NB4 (cell line): ENCODE results near the gene UFC1.

Experiments used
- DNase-seq: peaks from one replicate; pipeline ENCODE4 v3.0.0; 2010; ENCODE audit warnings: low read depth
- H3K4me3 ChIP-seq: one replicate; pipeline ENCODE4 v1.5.1; 2011; ENCODE audit warnings: mild to moderate bottlenecking, low read depth, low read length, moderate library complexity
- CTCF ChIP-seq: IDR thresholded peaks from one replicate; pipeline ENCODE4 v1.5.1; 2012; ENCODE audit warnings: low read depth, low read length
- MAX ChIP-seq: IDR thresholded peaks from 2 replicates; pipeline ENCODE4 v1.6.1; 2011; ENCODE audit warnings: low read depth, low read length
- MYC ChIP-seq: IDR thresholded peaks from 2 replicates; pipeline ENCODE4 v1.6.1; 2011; ENCODE audit warnings: low read depth, low read length
- POLR2A ChIP-seq: IDR thresholded peaks from 2 replicates; pipeline ENCODE4 v1.6.1; 2011; ENCODE audit warnings: mild to moderate bottlenecking; ENCODE audit not compliant: insufficient read length; ENCODE audit errors: extremely low read depth

The UFC1 gene

DNA sequence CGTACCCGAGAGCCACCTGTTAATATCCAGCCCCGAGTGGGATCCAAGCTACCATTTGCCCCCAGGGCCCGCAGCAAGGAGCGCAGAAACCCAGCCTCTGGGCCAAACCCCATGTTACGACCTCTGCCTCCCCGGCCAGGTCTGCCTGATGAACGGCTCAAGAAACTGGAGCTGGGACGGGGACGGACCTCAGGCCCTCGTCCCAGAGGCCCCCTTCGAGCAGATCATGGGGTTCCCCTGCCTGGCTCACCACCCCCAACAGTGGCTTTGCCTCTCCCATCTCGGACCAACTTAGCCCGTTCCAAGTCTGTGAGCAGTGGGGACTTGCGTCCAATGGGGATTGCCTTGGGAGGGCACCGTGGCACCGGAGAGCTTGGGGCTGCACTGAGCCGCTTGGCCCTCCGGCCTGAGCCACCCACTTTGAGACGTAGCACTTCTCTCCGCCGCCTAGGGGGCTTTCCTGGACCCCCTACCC is 6.9 kb downstream of the UFC1 start:
- TF ChIP-seq MYC (no peak), CTCF (no peak), MAX (no peak), POLR2A (no peak)
- H3K4me3 ChIP-seq: no peak overlapping the region
- DNase-seq: no peak

- TF ChIP-seq CTCF (no peak), MAX (no peak), MYC (no peak), POLR2A (no peak)
- no peak for DNase-seq
- H3K4me3 ChIP-seq: no peak overlapping the region
Measured at GRCh38 chr1:161161652-161162051, 7.9 kb downstream of the UFC1 start.

DNA sequence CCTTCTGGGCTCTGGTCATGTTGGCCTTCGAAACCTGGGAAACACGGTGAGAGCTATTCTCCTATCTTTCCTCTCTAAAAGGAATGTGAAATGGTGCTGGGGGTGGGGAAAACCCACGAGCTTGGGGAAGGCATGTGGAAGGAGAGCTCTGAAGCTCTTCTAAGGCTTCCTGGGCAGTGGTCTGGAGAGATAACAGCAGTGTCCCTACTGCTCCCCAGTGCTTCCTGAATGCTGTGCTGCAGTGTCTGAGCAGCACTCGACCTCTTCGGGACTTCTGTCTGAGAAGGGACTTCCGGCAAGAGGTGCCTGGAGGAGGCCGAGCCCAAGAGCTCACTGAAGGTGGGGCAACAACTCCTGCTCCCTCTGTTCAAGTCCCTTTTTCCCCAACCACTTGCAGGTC is 8.3 kb downstream of the UFC1 start:
- no peak overlapping the region for H3K4me3 ChIP-seq
- DNase-seq: no peak
- TF ChIP-seq CTCF (no peak), POLR2A (no peak), MAX (no peak), MYC (no peak)

DNA sequence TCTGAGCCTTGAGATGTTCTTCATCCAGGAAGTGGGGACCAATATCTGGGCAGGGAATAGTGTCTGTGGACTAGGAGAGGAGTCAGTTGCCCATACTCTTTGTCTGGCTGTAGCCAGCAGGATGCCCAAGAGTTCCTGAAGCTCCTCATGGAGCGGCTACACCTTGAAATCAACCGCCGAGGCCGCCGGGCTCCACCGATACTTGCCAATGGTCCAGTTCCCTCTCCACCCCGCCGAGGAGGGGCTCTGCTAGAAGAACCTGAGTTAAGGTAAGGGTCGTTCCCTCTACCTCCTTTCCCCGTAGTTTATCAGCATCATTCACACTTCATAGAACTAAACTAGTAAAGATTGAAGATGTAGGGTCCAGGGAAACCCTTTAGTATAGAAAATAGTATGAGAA is 9.0 kb downstream of the UFC1 start:
- no peak overlapping the region for H3K4me3 ChIP-seq
- TF ChIP-seq MYC (no peak), POLR2A (no peak), CTCF (no peak)
- DNase-seq: no peak

DNA sequence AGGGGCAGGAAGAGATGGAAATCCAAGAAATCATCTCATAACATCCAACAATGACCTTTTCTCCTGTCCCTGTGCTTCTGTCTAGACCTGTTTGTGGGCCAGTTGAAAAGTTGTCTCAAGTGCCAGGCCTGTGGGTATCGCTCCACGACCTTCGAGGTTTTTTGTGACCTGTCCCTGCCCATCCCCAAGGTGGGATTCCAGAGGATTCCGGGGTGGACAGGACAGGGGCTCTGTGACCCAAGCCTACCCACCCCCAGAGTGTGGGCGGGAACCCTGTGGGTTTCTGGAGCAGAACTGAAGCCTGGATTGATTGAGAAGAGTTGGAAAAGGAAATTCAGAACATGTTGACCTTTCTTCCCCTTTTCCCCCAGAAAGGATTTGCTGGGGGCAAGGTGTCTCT is 10.0 kb downstream of the UFC1 start:
- H3K4me3 ChIP-seq: no peak overlapping the region
- no peak for TF ChIP-seq POLR2A
- no peak for TF ChIP-seq MAX
- no peak for TF ChIP-seq CTCF
- no peak for DNase-seq

DNA sequence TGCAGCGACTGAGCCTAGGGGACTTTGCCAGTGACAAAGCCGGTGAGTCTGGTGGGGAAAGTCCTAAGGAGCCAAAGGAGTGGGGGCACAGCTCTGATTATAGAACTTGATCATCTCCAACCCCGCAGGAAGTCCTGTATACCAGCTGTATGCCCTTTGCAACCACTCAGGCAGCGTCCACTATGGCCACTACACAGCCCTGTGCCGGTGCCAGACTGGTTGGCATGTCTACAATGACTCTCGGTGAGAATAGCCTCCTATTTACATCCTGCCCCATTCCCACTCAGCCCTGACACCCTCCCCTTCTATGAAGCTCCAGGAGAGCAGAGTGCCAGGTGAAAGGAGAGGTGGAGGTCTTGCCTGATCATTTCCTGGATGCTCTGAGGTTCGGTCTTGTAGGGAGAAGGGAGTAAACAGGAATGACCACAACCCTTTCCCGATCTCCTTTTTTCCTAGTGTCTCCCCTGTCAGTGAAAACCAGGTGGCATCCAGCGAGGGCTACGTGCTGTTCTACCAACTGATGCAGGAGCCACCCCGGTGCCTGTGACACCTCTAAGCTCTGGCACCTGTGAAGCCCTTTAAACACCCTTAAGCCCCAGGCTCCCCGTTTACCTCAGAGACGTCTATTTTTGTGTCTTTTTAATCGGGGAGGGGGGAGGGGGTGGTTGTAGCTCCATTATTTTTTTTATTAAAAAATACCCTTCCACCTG is 11.3 kb downstream of the UFC1 start:
- TF ChIP-seq POLR2A (no peak), MYC (no peak), MAX (no peak), CTCF (no peak)
- DNase-seq: no peak

More for the DNA sequence above, 11.3 kb downstream of the UFC1 start:
- H3K4me3 ChIP-seq: peak overlapping the region; percentile 75
